Measurements from ENCODE around the gene RPS2. TPM values are rescaled to one million over a fixed set of nuclear protein-coding genes. Genes with fewer than 3 reads are reported as not detected.
"Not testable (repeated sequence)": the region's sequence is repeated elsewhere in the genome, so short reads cannot be mapped to it uniquely, and the experiment has no call there.

Gene RPS2
- total RNA-seq, 2 donors from 2014 or later: 702 to 834 TPM

GRCh38 chr16:1920727-1921171, 43.9 kb downstream of the RPS2 start:
- peaks cover 22% of the 10 kb centered on the region for H3K27me3 ChIP-seq (replicated peaks; ENCODE audit: insufficient read depth)

GRCh38 chr16:1920122-1920521, 44.5 kb downstream of the RPS2 start:
- H3K27me3 ChIP-seq (replicated peaks; ENCODE audit: insufficient read depth): peaks cover 22% of the 10 kb centered on the region
- not testable (repeated sequence) for H3K9me3 ChIP-seq; H3K27ac ChIP-seq; H3K4me3 ChIP-seq; DNase-seq (ENCODE audit: low spot score); H3K36me3 ChIP-seq; H3K4me1 ChIP-seq (ENCODE audit: control insufficient read depth in 1 of 2, low read depth in 2 of 2); ATAC-seq (ENCODE audit: insufficient number of reproducible peaks, low FRiP score, low read depth)

More at GRCh38 chr16:1920727-1921171, 43.9 kb downstream of the RPS2 start:
- no peak overlapping the region for H3K27ac ChIP-seq
- DNase-seq (ENCODE audit: low spot score): no peak
- no peak for ATAC-seq (ENCODE audit: insufficient number of reproducible peaks, low FRiP score, low read depth)
- H3K4me1 ChIP-seq (ENCODE audit: control insufficient read depth in 1 of 2, low read depth in 2 of 2): no peaks in the 10 kb centered on the region
- TF ChIP-seq CTCF (IDR thresholded peaks at IDR 0.05): no peak
- no peaks in the 10 kb centered on the region for H3K9me3 ChIP-seq
- no peaks in the 10 kb centered on the region for H3K36me3 ChIP-seq
- H3K4me3 ChIP-seq: no peak overlapping the region

GRCh38 chr16:1919327-1919998, 45.2 kb downstream of the RPS2 start:
- TF ChIP-seq CTCF (IDR thresholded peaks at IDR 0.05): no peak
- Histone ChIP-seq H3K27me3 (replicated peaks; ENCODE audit: insufficient read depth) (peaks cover 22% of the 10 kb centered on the region), H3K4me1 (ENCODE audit: control insufficient read depth in 1 of 2, low read depth in 2 of 2) (no peaks in the 10 kb centered on the region), H3K4me3 (no peak overlapping the region), H3K36me3 (no peaks in the 10 kb centered on the region), H3K9me3 (no peaks in the 10 kb centered on the region), H3K27ac (no peak overlapping the region)
- no peak for DNase-seq (ENCODE audit: low spot score)
- ATAC-seq (ENCODE audit: insufficient number of reproducible peaks, low FRiP score, low read depth): no peak

GRCh38 chr16:1918351-1919326, 46.0 kb downstream of the RPS2 start, which contains the start of gene HS3ST6:
Gene HS3ST6, minus strand, starts transcription at chr16:1918415. Its CDS starts 92 bp downstream, at chr16:1918323.
- TF ChIP-seq CTCF (IDR thresholded peaks at IDR 0.05): no peak

GRCh38 chr16:1917665-1918350, 46.8 kb downstream of the RPS2 start:
- no peak for ATAC-seq (ENCODE audit: insufficient number of reproducible peaks, low FRiP score, low read depth)
- DNase-seq (ENCODE audit: low spot score): no peak
- Histone ChIP-seq H3K27ac (no peak overlapping the region), H3K4me1 (ENCODE audit: control insufficient read depth in 1 of 2, low read depth in 2 of 2) (no peaks in the 10 kb centered on the region), H3K27me3 (replicated peaks; ENCODE audit: insufficient read depth) (peaks cover 12% of the 10 kb centered on the region), H3K36me3 (no peaks in the 10 kb centered on the region), H3K4me3 (no peak overlapping the region), H3K9me3 (no peaks in the 10 kb centered on the region)
- TF ChIP-seq CTCF (IDR thresholded peaks at IDR 0.05): no peak

More at GRCh38 chr16:1918351-1919326, 46.0 kb downstream of the RPS2 start, which contains the start of gene HS3ST6:
- no peaks in the 10 kb centered on the region for H3K4me1 ChIP-seq (ENCODE audit: control insufficient read depth in 1 of 2, low read depth in 2 of 2)
- H3K27me3 ChIP-seq (replicated peaks; ENCODE audit: insufficient read depth): peaks cover 18% of the 10 kb centered on the region
- H3K9me3 ChIP-seq: no peaks in the 10 kb centered on the region
- no peaks in the 10 kb centered on the region for H3K36me3 ChIP-seq
- ATAC-seq (ENCODE audit: insufficient number of reproducible peaks, low FRiP score, low read depth) (no peak), DNase-seq (ENCODE audit: low spot score) (no peak)
- no peak within 1 kb of the TSS for H3K27ac ChIP-seq
- no peak within 1 kb of the TSS for H3K4me3 ChIP-seq

Measured in thoracic aorta (tissue), 2 donors.